ENCODE data around the gene DHRS7.
"Not testable (repeated sequence)": the region's sequence is repeated elsewhere in the genome, so short reads cannot be mapped to it uniquely, and the experiment has no call there.

Gene DHRS7

GRCh38 chr14:60133487-60133886 is 31.7 kb downstream of the DHRS7 start:
- no peak for DNase-seq (ENCODE audit: low spot score)

DNA sequence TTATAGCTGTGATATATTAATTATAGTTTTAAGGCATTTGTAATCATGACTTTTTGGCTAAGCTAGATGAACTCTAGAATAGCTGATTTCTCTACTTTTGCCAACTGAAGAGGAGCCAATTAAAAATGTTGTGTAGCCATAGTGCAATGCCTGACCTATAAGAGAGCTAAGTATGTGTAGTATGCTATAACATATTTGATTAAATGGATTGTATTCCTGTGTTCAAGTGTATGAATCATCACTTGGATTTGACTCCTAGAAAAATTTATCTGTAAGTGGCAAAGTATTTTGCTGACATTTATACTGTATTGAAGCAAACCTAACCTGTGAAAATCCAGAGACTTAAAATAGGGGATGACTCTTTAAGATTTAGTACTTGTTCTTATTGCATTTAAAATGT is 39.3 kb downstream of the DHRS7 start:
- DNase-seq (ENCODE audit: low spot score) = no peak

DNA sequence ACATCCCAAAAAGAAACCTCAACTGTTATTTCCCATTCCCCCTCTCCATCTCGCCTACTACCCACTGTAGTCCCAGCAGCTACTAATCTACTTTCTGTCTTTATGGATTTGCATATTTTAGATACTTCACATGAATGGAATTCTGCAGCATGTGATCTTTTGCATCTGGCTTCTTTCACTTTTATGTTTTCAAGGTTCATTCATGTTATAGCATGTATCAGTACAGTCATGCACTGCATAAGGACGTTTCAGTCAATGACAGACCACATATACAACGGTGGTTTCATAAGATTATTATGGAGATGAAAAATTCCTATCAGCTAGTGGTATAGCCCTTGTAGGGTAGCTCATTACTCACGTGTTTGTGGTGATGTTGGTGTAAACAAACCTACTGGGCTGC is 49.0 kb downstream of the DHRS7 start:
- no peak for DNase-seq (ENCODE audit: low spot score)

DNA sequence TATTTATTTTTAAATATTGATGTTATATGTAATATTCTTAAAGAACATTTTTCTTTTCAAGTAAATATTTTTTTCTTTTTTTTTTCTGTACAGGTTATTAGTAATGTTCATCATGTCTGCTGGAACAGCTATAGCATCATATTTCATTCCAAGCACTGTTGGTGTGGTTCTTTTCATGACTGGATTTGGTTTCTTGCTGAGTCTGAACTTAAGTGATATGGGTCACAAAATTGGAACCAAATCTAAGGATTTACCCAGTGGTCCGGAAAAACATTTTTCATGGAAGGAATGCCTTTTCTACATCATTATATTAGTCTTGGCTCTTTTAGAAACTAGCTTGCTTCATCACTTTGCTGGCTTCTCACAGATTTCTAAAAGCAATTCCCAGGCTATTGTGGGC is 50.3 kb downstream of the DHRS7 start:
- DNase-seq (ENCODE audit: low spot score) = no peak

- no peak for DNase-seq (ENCODE audit: low spot score)
Measured at GRCh38 chr14:60111732-60112131, 53.5 kb downstream of the DHRS7 start.

DNA sequence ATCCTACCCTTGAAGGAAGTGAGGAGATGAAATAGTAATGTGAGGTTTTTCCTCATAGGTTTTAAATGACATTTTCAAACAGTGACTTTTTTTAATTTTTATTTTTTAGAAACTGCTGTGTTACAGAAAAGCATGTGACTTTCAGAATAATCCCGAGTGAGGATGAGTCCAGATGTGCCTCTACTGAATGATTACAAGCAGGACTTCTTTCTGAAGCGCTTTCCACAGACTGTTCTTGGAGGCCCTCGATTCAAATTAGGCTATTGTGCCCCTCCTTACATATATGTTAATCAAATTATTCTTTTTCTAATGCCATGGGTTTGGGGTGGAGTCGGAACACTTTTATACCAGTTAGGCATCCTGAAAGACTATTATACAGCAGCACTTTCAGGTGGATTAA is 57.7 kb downstream of the DHRS7 start:
- DNase-seq (ENCODE audit: low spot score) = no peak

GRCh38 chr14:60106339-60106738 is 58.9 kb downstream of the DHRS7 start:
- DNase-seq (ENCODE audit: low spot score) = no peak

DNA sequence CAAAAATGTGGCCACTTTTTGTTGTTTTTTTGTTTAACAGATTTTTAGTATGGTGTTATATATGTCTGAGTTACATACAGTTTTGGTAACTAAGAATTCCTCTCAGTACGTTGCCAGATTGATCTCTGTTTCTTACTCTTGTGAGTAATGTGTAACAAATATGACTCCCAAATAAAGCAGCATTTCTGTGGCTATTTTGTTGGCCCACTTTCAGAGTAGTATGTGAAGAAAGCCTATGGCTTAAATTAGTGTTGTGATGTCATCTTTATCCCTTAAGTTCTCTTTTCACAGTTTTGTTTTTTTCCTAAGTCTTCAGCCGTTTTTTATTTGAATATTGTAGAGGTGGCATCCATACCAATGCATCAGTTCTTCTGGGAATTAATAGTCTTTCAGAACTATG is 62.8 kb downstream of the DHRS7 start:
- peak; percentile 24 for DNase-seq (ENCODE audit: low spot score)

- DNase-seq (ENCODE audit: low spot score) = no peak
Measured at GRCh38 chr14:60101786-60102185, 63.4 kb downstream of the DHRS7 start.

DNA sequence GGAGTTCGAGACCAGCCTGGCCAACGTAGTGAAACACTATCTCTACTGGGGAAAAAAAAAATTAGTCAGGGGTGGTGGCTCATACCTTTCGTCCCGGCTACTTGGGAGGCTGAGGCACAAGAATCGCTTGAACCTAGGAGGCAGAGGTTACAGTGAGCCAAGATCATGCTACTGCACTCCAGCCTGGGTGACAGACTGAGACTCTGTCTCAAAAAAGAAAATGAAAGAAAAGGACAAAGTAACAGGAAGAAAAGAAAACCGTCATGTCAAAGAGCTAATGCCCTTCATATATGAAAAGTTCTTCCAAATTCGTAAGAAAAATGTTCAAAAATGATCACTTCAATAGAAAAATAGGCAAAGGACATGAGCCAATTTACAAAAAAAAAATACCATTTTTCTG is 65.3 kb downstream of the DHRS7 start:
- DNase-seq (ENCODE audit: low spot score) = not testable (repeated sequence)

GRCh38 chr14:60097974-60098373 is 67.2 kb downstream of the DHRS7 start:
- no peak for DNase-seq (ENCODE audit: low spot score)

- peak; percentile 31 for DNase-seq (ENCODE audit: low spot score)
Measured at GRCh38 chr14:60095781-60096450, 69.3 kb downstream of the DHRS7 start.

- DNase-seq (ENCODE audit: low spot score) = no peak
Measured at GRCh38 chr14:60095231-60095630, 70.0 kb downstream of the DHRS7 start.

DNA sequence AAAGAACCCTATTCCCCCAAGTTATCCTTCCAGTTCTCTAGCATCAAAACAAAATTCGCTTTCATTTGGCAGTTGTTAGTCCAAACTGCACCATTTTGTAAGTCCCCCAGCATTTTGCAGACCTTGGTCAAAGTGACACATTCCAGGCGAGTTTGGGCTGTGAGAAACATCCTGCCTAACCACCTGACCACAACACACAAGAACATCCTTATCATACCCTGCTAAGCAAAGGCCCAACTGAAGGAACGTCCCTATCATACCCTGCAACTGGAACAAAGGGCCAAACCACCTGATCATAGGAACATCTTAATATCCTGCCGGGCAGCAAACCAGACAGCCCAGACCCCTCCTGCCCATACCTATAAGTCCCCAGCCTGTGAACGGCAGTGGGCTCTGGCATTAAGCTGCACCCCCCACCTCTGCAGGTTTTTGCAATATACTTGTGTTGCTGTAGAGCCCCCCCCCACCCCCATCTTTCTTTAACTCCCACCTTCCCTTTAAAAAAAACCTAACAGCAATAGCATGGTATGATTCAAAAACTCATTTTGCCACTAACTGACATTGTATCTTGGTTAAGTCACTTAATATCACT is 70.8 kb downstream of the DHRS7 start:
- DNase-seq (ENCODE audit: low spot score) = no peak
